H9 (cell line): ENCODE data around the gene ATG13. TPM values are rescaled to one million over a fixed set of nuclear protein-coding genes. Genes with fewer than 3 reads are reported as not detected.

Experiments
- DNase-seq: peaks from one replicate; pipeline ENCODE4 v3.0.0-alpha.2; 2017
- H2AFZ ChIP-seq: one replicate; pipeline ENCODE4 v1.6.1; 2013; ENCODE audit warnings: mild to moderate bottlenecking, low read length, control low read depth, moderate library complexity
- H2AK5ac ChIP-seq: 2 replicates; pipeline ENCODE4 v1.6.1; 2013; ENCODE audit warnings: low read length, control low read depth, mixed read lengths; ENCODE audit not compliant: insufficient read length
- H2BK120ac ChIP-seq: one replicate; pipeline ENCODE4 v1.6.1; 2013; ENCODE audit warnings: low read depth, mild to moderate bottlenecking, low read length, control low read depth, inconsistent platforms; ENCODE audit not compliant: poor library complexity, severe bottlenecking
- H2BK12ac ChIP-seq: 2 replicates; pipeline ENCODE4 v1.6.1; 2013; ENCODE audit warnings: low read length, control low read depth, mixed read lengths, low read depth; ENCODE audit not compliant: insufficient read length
- H2BK15ac ChIP-seq: 2 replicates; pipeline ENCODE4 v1.6.1; 2013; ENCODE audit warnings: low read depth, low read length, control low read depth
- H2BK20ac ChIP-seq: one replicate; pipeline ENCODE4 v1.6.1; 2013; ENCODE audit warnings: low read depth, mild to moderate bottlenecking, low read length, control low read depth, inconsistent platforms; ENCODE audit not compliant: poor library complexity, severe bottlenecking
- H2BK5ac ChIP-seq: 2 replicates; pipeline ENCODE4 v1.6.1; 2013; ENCODE audit warnings: low read length, control low read depth, mixed read lengths; ENCODE audit not compliant: insufficient read length
- H3K14ac ChIP-seq: 2 replicates; pipeline ENCODE4 v1.6.1; 2013; ENCODE audit warnings: low read length, control low read depth; ENCODE audit not compliant: insufficient read depth
- H3K18ac ChIP-seq: 2 replicates; pipeline ENCODE4 v1.6.1; 2013; ENCODE audit warnings: low read depth, mild to moderate bottlenecking, mixed read lengths, low read length, control low read depth; ENCODE audit not compliant: insufficient read length
- H3K23ac ChIP-seq: 2 replicates; pipeline ENCODE4 v1.6.1; 2013; ENCODE audit warnings: low read length, control low read depth, mixed read lengths, low read depth; ENCODE audit not compliant: insufficient read length
- H3K23me2 ChIP-seq: 2 replicates; pipeline ENCODE4 v1.6.1; 2013; ENCODE audit warnings: low read depth, mild to moderate bottlenecking, mixed read lengths, low read length, control low read depth; ENCODE audit not compliant: insufficient read length, poor library complexity, severe bottlenecking
- H3K27ac ChIP-seq: 2 replicates; pipeline ENCODE4 v1.5.1; 2013; ENCODE audit warnings: low read length, control low read depth, mixed read lengths, low read depth; ENCODE audit not compliant: insufficient read length
- H3K27me3 ChIP-seq: 2 replicates; pipeline ENCODE4 v1.6.1; 2013; ENCODE audit warnings: low read length, control low read depth, inconsistent platforms; ENCODE audit not compliant: insufficient read depth
- H3K4ac ChIP-seq: 2 replicates; pipeline ENCODE4 v1.6.1; 2013; ENCODE audit warnings: low read depth, mild to moderate bottlenecking, control low read depth, inconsistent platforms, low read length, moderate library complexity
- H3K4me1 ChIP-seq: 2 replicates; pipeline ENCODE4 v1.6.1; 2013; ENCODE audit warnings: low read length, control low read depth, inconsistent platforms; ENCODE audit not compliant: insufficient read depth
- H3K4me2 ChIP-seq: 2 replicates; pipeline ENCODE4 v1.6.1; 2013; ENCODE audit warnings: low read length, control low read depth, mixed read lengths; ENCODE audit not compliant: insufficient read length, insufficient read depth
- H3K56ac ChIP-seq: 2 replicates; pipeline ENCODE4 v1.6.1; 2013; ENCODE audit warnings: low read depth, mild to moderate bottlenecking, mixed read lengths, low read length, control low read depth; ENCODE audit not compliant: insufficient read length
- H3K79me1 ChIP-seq: 2 replicates; pipeline ENCODE4 v1.6.1; 2013; ENCODE audit warnings: low read depth, mild to moderate bottlenecking, moderate library complexity, low read length, control low read depth, inconsistent platforms; ENCODE audit not compliant: insufficient read depth, poor library complexity, severe bottlenecking
- H3K79me2 ChIP-seq: 2 replicates; pipeline ENCODE4 v1.6.1; 2013; ENCODE audit warnings: low read length, control low read depth, inconsistent platforms; ENCODE audit not compliant: insufficient read depth
- H3K9ac ChIP-seq: 2 replicates; pipeline ENCODE4 v1.6.1; 2013; ENCODE audit warnings: low read length, control low read depth, mixed read lengths; ENCODE audit not compliant: insufficient read length; ENCODE audit errors: extremely low read depth
- H3K9me3 ChIP-seq: one replicate; pipeline ENCODE4 v1.6.1; 2013; ENCODE audit warnings: low read depth, low read length, inconsistent platforms; ENCODE audit not compliant: control insufficient read depth
- H3T11ph ChIP-seq: one replicate; pipeline ENCODE4 v1.6.1; 2013; ENCODE audit warnings: mild to moderate bottlenecking, low read length, control low read depth, inconsistent platforms
- H4K20me1 ChIP-seq: one replicate; pipeline ENCODE4 v1.6.1; 2013; ENCODE audit not compliant: control insufficient read depth, insufficient read length, insufficient read depth
- H4K5ac ChIP-seq: 2 replicates; pipeline ENCODE4 v1.6.1; 2013; ENCODE audit warnings: low read depth, mild to moderate bottlenecking, mixed read lengths, low read length, control low read depth; ENCODE audit not compliant: insufficient read length
- H4K8ac ChIP-seq: replicated peaks from 2 replicates; pipeline ENCODE4 v1.6.1; 2013; ENCODE audit warnings: low read length, control low read depth, mixed read lengths, low read depth; ENCODE audit not compliant: insufficient read length
- H4K91ac ChIP-seq: 2 replicates; pipeline ENCODE4 v1.6.1; 2013; ENCODE audit warnings: low read depth, mild to moderate bottlenecking, moderate library complexity, mixed read lengths, low read length, control low read depth; ENCODE audit not compliant: insufficient read length
- H3K27ac Mint-ChIP-seq, 3 experiments: 2 replicates in 2 of 3; 3 replicates in 1 of 3; pipeline ENCODE4 v1.8.0; 2020 to 2021; ENCODE audit warnings: mixed read lengths in 3 of 3, mild to moderate bottlenecking in 1 of 3, moderate library complexity in 1 of 3
- H3K27me3 Mint-ChIP-seq: 2 replicates; pipeline ENCODE4 v1.8.0; 2021; ENCODE audit warnings: low read depth, mild to moderate bottlenecking, moderate library complexity, mixed read lengths
- H3K36me3 Mint-ChIP-seq, 3 experiments: 2 replicates in 2 of 3; 3 replicates in 1 of 3; pipeline ENCODE4 v1.8.0; 2020 to 2021; ENCODE audit warnings: low read depth in 3 of 3, mixed read lengths in 3 of 3; ENCODE audit not compliant: insufficient read depth in 1 of 3
- H3K4me1 Mint-ChIP-seq, 2 experiments: 2 replicates each; pipeline ENCODE4 v1.8.0; 2020; ENCODE audit warnings: mixed read lengths in 2 of 2
- H3K4me3 Mint-ChIP-seq, 2 experiments: 2 replicates in 1 of 2; 3 replicates in 1 of 2; pipeline ENCODE4 v1.8.0; 2020 to 2021; ENCODE audit warnings: mild to moderate bottlenecking in 2 of 2, mixed read lengths in 2 of 2, moderate library complexity in 1 of 2
- H3K9me3 Mint-ChIP-seq, 2 experiments: 2 replicates in 1 of 2; 3 replicates in 1 of 2; pipeline ENCODE4 v1.8.0; 2020; ENCODE audit warnings: mild to moderate bottlenecking in 2 of 2, mixed read lengths in 2 of 2, moderate library complexity in 1 of 2
- WGBS: extraction: QIAGEN DNeasy Blood & Tissue Kit; methylation state at CpG from one replicate; pipeline ENCODE4 v1.1.7; 2013; ENCODE audit warnings: missing lambda C conversion rate, low lambda C conversion rate, mixed read lengths; ENCODE audit not compliant: insufficient read length; ENCODE audit errors: extremely low coverage; 5-methylcytosine and 5-hydroxymethylcytosine counted together
- total RNA-seq: library from RNA; stranded (reverse); gene quantifications from 2 replicates; pipeline ENCODE4 v1.2.1, GENCODE V29; 2021
- TF ChIP-seq, protein P1 (sequence below): fragments of 200-600 bp; sonication (generic); conservative IDR thresholded peaks from 3 replicates; pipeline ENCODE4 v1.8.0; 2021; ENCODE audit warnings: antibody characterized with exemption, mild to moderate bottlenecking

The ATG13 gene
- total RNA-seq, 1 experiment from 2014 or later: 79.1 TPM

DNA sequence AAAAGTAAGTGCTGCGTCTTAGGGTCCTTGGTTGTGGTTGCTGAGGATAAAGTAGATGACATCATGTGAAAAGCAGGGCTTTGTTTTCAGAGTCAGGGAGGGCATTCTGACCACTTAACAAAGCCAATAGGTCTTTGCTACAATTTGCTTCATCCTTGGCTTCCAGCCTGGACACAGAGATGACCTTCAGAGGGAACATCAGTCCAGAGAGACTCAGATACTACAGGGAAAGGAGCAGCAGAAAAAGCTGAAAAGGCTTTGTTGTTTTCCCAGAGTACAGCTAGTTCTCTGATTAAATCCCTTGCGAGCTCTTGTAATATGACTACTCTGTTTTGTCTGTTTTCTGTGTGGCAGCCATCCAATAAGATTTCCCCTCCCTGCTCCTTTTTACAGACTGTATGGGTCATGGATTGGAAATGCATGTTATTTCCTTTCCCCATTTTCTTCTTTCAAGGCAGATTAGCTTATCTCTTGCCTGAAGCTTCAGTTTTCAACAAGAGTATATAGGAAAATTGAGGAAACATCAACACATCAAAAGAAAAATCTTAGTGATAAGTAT, 31.9 kb downstream of the ATG13 start:
- Histone ChIP-seq H4K5ac (no peak overlapping the region), H2BK12ac (no peak overlapping the region), H3K4me2 (no peak overlapping the region)

More for the DNA sequence above, 31.9 kb downstream of the ATG13 start:
- Mint-ChIP-seq H3K9me3 (no peaks in the 10 kb centered on the region), H3K36me3 (peaks cover 5 to 73% (median 55%) of the 10 kb centered on the region in 3 experiments; a peak in 6 of 7 replicates), H3K27me3 (no peaks in the 10 kb centered on the region), H3K4me1 (no peaks in the 10 kb centered on the region), H3K27ac (no peak overlapping the region), H3K4me3 (no peak overlapping the region)
- no peak overlapping the region for H3K14ac ChIP-seq
- TF ChIP-seq, protein P1, sequence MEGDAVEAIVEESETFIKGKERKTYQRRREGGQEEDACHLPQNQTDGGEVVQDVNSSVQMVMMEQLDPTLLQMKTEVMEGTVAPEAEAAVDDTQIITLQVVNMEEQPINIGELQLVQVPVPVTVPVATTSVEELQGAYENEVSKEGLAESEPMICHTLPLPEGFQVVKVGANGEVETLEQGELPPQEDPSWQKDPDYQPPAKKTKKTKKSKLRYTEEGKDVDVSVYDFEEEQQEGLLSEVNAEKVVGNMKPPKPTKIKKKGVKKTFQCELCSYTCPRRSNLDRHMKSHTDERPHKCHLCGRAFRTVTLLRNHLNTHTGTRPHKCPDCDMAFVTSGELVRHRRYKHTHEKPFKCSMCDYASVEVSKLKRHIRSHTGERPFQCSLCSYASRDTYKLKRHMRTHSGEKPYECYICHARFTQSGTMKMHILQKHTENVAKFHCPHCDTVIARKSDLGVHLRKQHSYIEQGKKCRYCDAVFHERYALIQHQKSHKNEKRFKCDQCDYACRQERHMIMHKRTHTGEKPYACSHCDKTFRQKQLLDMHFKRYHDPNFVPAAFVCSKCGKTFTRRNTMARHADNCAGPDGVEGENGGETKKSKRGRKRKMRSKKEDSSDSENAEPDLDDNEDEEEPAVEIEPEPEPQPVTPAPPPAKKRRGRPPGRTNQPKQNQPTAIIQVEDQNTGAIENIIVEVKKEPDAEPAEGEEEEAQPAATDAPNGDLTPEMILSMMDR: no peak
- H2BK5ac ChIP-seq: no peak overlapping the region
- no peak overlapping the region for H3K9ac ChIP-seq
- no peak overlapping the region for H4K8ac ChIP-seq
- no peak overlapping the region for H2AFZ ChIP-seq
- no peak overlapping the region for H2BK15ac ChIP-seq
- H3K4ac ChIP-seq: no peak overlapping the region
- H3K27ac ChIP-seq: no peak overlapping the region
- no peak for DNase-seq
- H3K18ac ChIP-seq: no peak overlapping the region
- no peak overlapping the region for H4K91ac ChIP-seq
- H3K79me2 ChIP-seq: no peaks in the 10 kb centered on the region
- H3K23me2 ChIP-seq: no peaks in the 10 kb centered on the region
- H3T11ph ChIP-seq: no peak overlapping the region
- no peaks in the 10 kb centered on the region for H3K27me3 ChIP-seq
- WGBS: no CpG with 5 or more reads among the region's 2 CpGs
- no peak overlapping the region for H3K23ac ChIP-seq
- no peaks in the 10 kb centered on the region for H3K4me1 ChIP-seq
- no peaks in the 10 kb centered on the region for H3K79me1 ChIP-seq
- H2BK20ac ChIP-seq: no peak overlapping the region
- H2AK5ac ChIP-seq: no peak overlapping the region
- H3K56ac ChIP-seq: no peak overlapping the region
- no peak overlapping the region for H2BK120ac ChIP-seq
- H3K9me3 ChIP-seq: no peaks in the 10 kb centered on the region
- H4K20me1 ChIP-seq: no peaks in the 10 kb centered on the region
